K562 (cell line): ENCODE results near the gene MECR. TPM values are rescaled to one million over a fixed set of nuclear protein-coding genes. Genes with fewer than 3 reads are reported as not detected.
A peak's percentile ranks its signal among the peaks of the same experiment; 100 is the strongest.

Experiments used
- BHLHE40 ChIP-seq: IDR thresholded peaks from 2 replicates; pipeline ENCODE4 v1.6.1; 2011; ENCODE audit warnings: low read length, improper control_type of control experiment
- BMI1 ChIP-seq: fragments of 150-350 bp; IDR thresholded peaks from 2 replicates; pipeline ENCODE4 v1.6.1; 2014; ENCODE audit warnings: low read length
- DIDO1 ChIP-seq: fragments of 450-650 bp; IDR thresholded peaks from 2 replicates; pipeline ENCODE4 v1.6.1; 2016; ENCODE audit warnings: low read depth, missing biosample characterization, missing genetic modification characterization
- FOXJ3 ChIP-seq: sonication (generic); formaldehyde crosslinking; IDR thresholded peaks from 2 replicates; pipeline ENCODE4 v1.4.0; 2020; ENCODE audit warnings: mild to moderate bottlenecking, missing genetic modification reagents
- NR4A1 ChIP-seq, 2 experiments: fragments of 250-450 bp in 1 of 2; fragments of 450-650 bp in 1 of 2; sonication (Bioruptor Pico) in 1 of 2; IDR thresholded peaks; 2 replicates each; pipeline versions ENCODE4 v1.4.0 to v1.6.1; 2016 to 2020; ENCODE audit warnings: mild to moderate bottlenecking in 2 of 2, missing compliant biosample characterization in 1 of 2, missing genetic modification characterization in 1 of 2, moderate library complexity in 1 of 2
- PBX2 ChIP-seq, 2 experiments: IDR thresholded peaks in 1 of 2; conservative IDR thresholded peaks in 1 of 2; 2 replicates each; pipeline ENCODE4 v1.6.1; 2016; ENCODE audit warnings: low read depth in 2 of 2, mild to moderate bottlenecking in 1 of 2, missing compliant biosample characterization in 1 of 2, missing genetic modification characterization in 1 of 2, moderate library complexity in 1 of 2
- PYGO2 ChIP-seq: fragments of 450-650 bp; IDR thresholded peaks from 2 replicates; pipeline ENCODE4 v1.6.1; 2016; ENCODE audit warnings: mild to moderate bottlenecking, missing genetic modification characterization, moderate library complexity, missing compliant biosample characterization
- SAFB2 ChIP-seq: fragments of 200-400 bp; formaldehyde crosslinking; IDR thresholded peaks from 2 replicates; pipeline ENCODE4 v1.6.1; 2018; ENCODE audit warnings: borderline replicate concordance, low read length, low read depth, moderate library complexity; ENCODE audit not compliant: severe bottlenecking
- TCF15 ChIP-seq: fragments of 250-450 bp; sonication (Bioruptor Pico); IDR thresholded peaks from 2 replicates; pipeline ENCODE4 v1.8.0; 2022; ENCODE audit warnings: moderate library complexity, mild to moderate bottlenecking, inconsistent platforms
- XRCC3 ChIP-seq: fragments of 450-650 bp; IDR thresholded peaks from 2 replicates; pipeline ENCODE4 v1.6.1; 2017; ENCODE audit warnings: mild to moderate bottlenecking, moderate library complexity
- ZBED1 ChIP-seq: IDR thresholded peaks from 2 replicates; pipeline ENCODE4 v1.6.1; 2014
- ZFP30 ChIP-seq: fragments of 250-450 bp; sonication (Bioruptor Pico); IDR thresholded peaks from 2 replicates; pipeline ENCODE4 v1.8.0; 2022; ENCODE audit warnings: moderate library complexity, mild to moderate bottlenecking, inconsistent platforms, borderline replicate concordance
- ZKSCAN8 ChIP-seq: fragments of 200-800 bp; sonication (Bioruptor generic); IDR thresholded peaks from 2 replicates; pipeline ENCODE4 v1.6.1; 2016; ENCODE audit warnings: missing genetic modification characterization, missing compliant biosample characterization
- ZNF407 ChIP-seq: fragments of 450-650 bp; IDR thresholded peaks from 2 replicates; pipeline ENCODE4 v1.6.1; 2016; ENCODE audit warnings: low read depth
- ZNF764 ChIP-seq: fragments of 250-450 bp; sonication (Bioruptor Pico); IDR thresholded peaks from 2 replicates; pipeline ENCODE4 v1.4.0; 2020; ENCODE audit warnings: low read depth, mild to moderate bottlenecking, moderate library complexity
- polyA plus RNA-seq, 8 experiments: library from polyadenylated mRNA; depleted of rRNA in 4 of 8; stranded (reverse) in 5 of 8; unstranded in 3 of 8; fragments of >200 nt; fragmentation: Nextera tagmentation in 2 of 8; fragmentation: Illumina TruSeq in 1 of 8; extraction: Ambion mirVana in 2 of 8; extraction: Trizol in 1 of 8; gene quantifications; 2 replicates each; pipeline versions ENCODE4 v1.2.1 to v1.2.3, GENCODE V29; 2011 to 2014; ENCODE audit warnings: inconsistent platforms in 1 of 8, missing spikeins in 1 of 8
- total RNA-seq, 7 experiments: library from RNA; depleted of rRNA in 6 of 7; stranded (reverse); fragments of >200 nt in 6 of 7; fragmentation: Illumina TruSeq in 2 of 7; extraction: Trizol in 2 of 7; gene quantifications; 2 replicates each; pipeline versions ENCODE4 v1.2.1 to v1.2.3, GENCODE V29; 2011 to 2021; ENCODE audit warnings: low replicate concordance in 1 of 7

MECR gene
- total and polyA plus RNA-seq, 9 of the 15 experiments (the other 6 are each of a cell fraction or from before 2014, with no cell fraction given): 10.4 to 58.6 (median 42.9) TPM

GRCh38 chr1:29181413-29182225 lies 49.1 kb downstream of the MECR start, which contains the start of gene SRSF4 (continued):
- no peak for TF ChIP-seq TCF15 (CRISPR knock-in tag)
- no peak for TF ChIP-seq FOXJ3 (CRISPR knock-in tag)
- TF ChIP-seq ZKSCAN8 (CRISPR knock-in tag): no peak
- TF ChIP-seq DIDO1 (tag): 0 out of 2 replicates have a peak, but pooled peaks have one; percentile 34
- TF ChIP-seq BHLHE40: peak; percentile 78; the same call in 1 of the 2 replicates
- no peak for TF ChIP-seq PYGO2 (tag)
- TF ChIP-seq SAFB2: no peak
- no peak for TF ChIP-seq ZFP30 (CRISPR knock-in tag)
- no peak for TF ChIP-seq ZNF764 (CRISPR knock-in tag)
- TF ChIP-seq ZNF407: no peak
- TF ChIP-seq NR4A1 (CRISPR knock-in tag; IDR thresholded peaks at IDR 0.05): no peak; the same call in 1 of the 2 replicates
- peak; percentile 45; the same call in 1 of the 2 replicates for TF ChIP-seq NR4A1 (tag; IDR thresholded peaks at IDR 0.05)
- TF ChIP-seq PBX2 (CRISPR knock-in tag; IDR thresholded peaks at IDR 0.05; ENCODE audit: low read depth): peak; percentile 84
- TF ChIP-seq PBX2 (tag; conservative IDR thresholded peaks at IDR 0.05; ENCODE audit: low read depth): no peak; the same call in 1 of the 2 replicates
- no peak for TF ChIP-seq XRCC3
- TF ChIP-seq ZBED1: peak; percentile 81; the same call in 1 of the 2 replicates
- TF ChIP-seq BMI1: no peak; the same call in 1 of the 2 replicates
